Measurements from ENCODE around the gene TEX55. TPM values are rescaled to one million over a fixed set of nuclear protein-coding genes. Genes with fewer than 3 reads are reported as not detected.
"Not testable (repeated sequence)": the region's sequence is repeated elsewhere in the genome, so short reads cannot be mapped to it uniquely, and the experiment has no call there.

The TEX55 gene
- not detected for total RNA-seq

- H3K27ac Mint-ChIP-seq: no peak within 1 kb of the TSS
- H3K36me3 Mint-ChIP-seq: no peaks in the 10 kb centered on the region
- H3K27me3 Mint-ChIP-seq: no peaks in the 10 kb centered on the region
- no peaks in the 10 kb centered on the region for H3K4me1 Mint-ChIP-seq
- DNase-seq: no peak
- H3K4me3 Mint-ChIP-seq: no peak within 1 kb of the TSS
- no peaks in the 10 kb centered on the region for H3K9me3 Mint-ChIP-seq
Observed at GRCh38 chr3:119145500-119146167, at the start of gene TEX55. Gene TEX55, plus strand, starts transcription at chr3:119146165. Its CDS starts 25 bp downstream, at chr3:119146190.

- H3K36me3 Mint-ChIP-seq: no peaks in the 10 kb centered on the region
- no peak for DNase-seq
- no peaks in the 10 kb centered on the region for H3K4me1 Mint-ChIP-seq
- H3K4me3 Mint-ChIP-seq: no peak overlapping the region
- no peak overlapping the region for H3K27ac Mint-ChIP-seq
- peaks cover 3% of the 10 kb centered on the region for H3K27me3 Mint-ChIP-seq
- H3K9me3 Mint-ChIP-seq: no peaks in the 10 kb centered on the region
Observed at GRCh38 chr3:119098003-119098402, 48.0 kb upstream of the TEX55 start.

GRCh38 chr3:119098619-119099222 is 47.2 kb upstream of the TEX55 start:
- Mint-ChIP-seq H3K4me1 (no peaks in the 10 kb centered on the region), H3K9me3 (no peaks in the 10 kb centered on the region), H3K36me3 (no peaks in the 10 kb centered on the region), H3K27ac (no peak overlapping the region), H3K27me3 (no peaks in the 10 kb centered on the region), H3K4me3 (no peak overlapping the region)
- DNase-seq: no peak

- H3K4me1 Mint-ChIP-seq: no peaks in the 10 kb centered on the region
Observed at GRCh38 chr3:119099785-119100184, 46.2 kb upstream of the TEX55 start.

GRCh38 chr3:119104031-119104430 is 41.9 kb upstream of the TEX55 start:
- no peak for DNase-seq
- Mint-ChIP-seq H3K27me3 (no peaks in the 10 kb centered on the region), H3K9me3 (no peaks in the 10 kb centered on the region), H3K4me1 (no peaks in the 10 kb centered on the region), H3K36me3 (no peaks in the 10 kb centered on the region), H3K4me3 (no peak overlapping the region), H3K27ac (no peak overlapping the region)

More at GRCh38 chr3:119099785-119100184, 46.2 kb upstream of the TEX55 start:
- Mint-ChIP-seq H3K27ac (no peak overlapping the region), H3K9me3 (no peaks in the 10 kb centered on the region), H3K36me3 (no peaks in the 10 kb centered on the region), H3K27me3 (no peaks in the 10 kb centered on the region), H3K4me3 (no peak overlapping the region)
- no peak for DNase-seq

DNA sequence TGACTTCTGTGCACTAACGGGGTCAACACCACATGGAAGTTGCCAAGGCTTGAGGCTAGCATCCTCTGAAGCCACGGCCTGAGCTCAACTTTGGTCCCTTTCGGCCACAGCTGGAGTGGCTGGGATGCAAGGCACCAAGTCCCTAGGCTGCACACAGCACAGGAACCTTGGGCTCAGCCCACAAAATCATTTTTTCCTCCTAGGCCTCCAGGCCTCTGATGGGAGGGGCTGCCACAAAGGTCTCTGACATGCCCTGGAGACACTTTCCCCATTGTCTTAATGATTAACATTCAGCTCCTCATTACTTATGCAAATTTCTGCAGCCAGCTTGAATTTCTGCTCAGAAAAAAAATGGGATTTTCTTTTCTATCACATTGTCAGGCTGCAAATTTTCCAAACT is 27.6 kb upstream of the TEX55 start:
- H3K4me1 Mint-ChIP-seq, H3K4me3 Mint-ChIP-seq, H3K36me3 Mint-ChIP-seq, H3K27ac Mint-ChIP-seq, DNase-seq: not testable (repeated sequence)
- Mint-ChIP-seq H3K9me3 (peaks cover 25% of the 10 kb centered on the region), H3K27me3 (peaks cover 17% of the 10 kb centered on the region)

DNA sequence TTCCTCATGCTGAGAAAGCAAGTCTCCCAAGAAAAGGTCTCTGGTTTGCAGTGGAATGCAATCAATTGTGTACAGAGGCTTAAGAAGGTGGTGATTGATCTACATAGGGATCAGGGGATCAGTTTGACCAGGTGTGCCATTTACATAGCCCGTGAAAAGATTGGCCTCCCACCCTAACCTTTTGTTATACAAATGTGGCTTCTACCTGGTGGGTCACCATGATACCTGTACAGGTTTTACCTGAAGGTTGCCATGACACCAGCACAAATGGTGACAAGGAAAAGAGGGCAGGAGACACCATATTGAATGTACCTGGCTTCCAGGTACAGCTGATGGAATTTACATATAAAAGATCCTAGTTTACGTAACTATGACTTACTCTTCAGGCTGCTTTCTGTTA is 25.5 kb upstream of the TEX55 start:
- DNase-seq: no peak
- H3K4me3 Mint-ChIP-seq: no peak overlapping the region
- peaks cover 18% of the 10 kb centered on the region for H3K27me3 Mint-ChIP-seq
- peaks cover 5% of the 10 kb centered on the region for H3K36me3 Mint-ChIP-seq
- H3K9me3 Mint-ChIP-seq: peaks cover 20% of the 10 kb centered on the region
- H3K27ac Mint-ChIP-seq: no peak overlapping the region
- H3K4me1 Mint-ChIP-seq: no peaks in the 10 kb centered on the region

DNA sequence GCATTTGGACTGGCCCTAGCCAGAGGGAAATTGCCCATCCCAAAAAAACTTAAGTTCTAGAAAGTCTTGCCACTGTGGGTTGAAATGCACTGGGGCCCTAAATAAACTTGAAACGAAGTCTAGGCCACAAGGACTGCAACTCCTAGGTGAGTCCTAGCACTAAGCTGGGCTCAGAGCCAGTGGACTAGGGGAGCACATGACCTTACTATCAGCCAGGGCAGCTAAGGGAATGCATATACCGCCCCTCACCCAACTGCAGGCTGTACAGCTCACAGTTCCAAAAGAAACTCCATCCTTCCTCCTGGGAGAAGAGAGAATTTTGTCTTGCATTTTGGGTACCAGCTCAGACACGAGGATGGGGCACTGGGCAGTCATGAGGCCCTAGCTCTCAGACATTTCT is 23.6 kb upstream of the TEX55 start:
- Mint-ChIP-seq H3K27me3 (peaks cover 15% of the 10 kb centered on the region), H3K4me3 (no peak overlapping the region), H3K4me1 (no peaks in the 10 kb centered on the region), H3K36me3 (peaks cover 5% of the 10 kb centered on the region), H3K27ac (no peak overlapping the region), H3K9me3 (peaks cover 12% of the 10 kb centered on the region)
- no peak for DNase-seq

DNA sequence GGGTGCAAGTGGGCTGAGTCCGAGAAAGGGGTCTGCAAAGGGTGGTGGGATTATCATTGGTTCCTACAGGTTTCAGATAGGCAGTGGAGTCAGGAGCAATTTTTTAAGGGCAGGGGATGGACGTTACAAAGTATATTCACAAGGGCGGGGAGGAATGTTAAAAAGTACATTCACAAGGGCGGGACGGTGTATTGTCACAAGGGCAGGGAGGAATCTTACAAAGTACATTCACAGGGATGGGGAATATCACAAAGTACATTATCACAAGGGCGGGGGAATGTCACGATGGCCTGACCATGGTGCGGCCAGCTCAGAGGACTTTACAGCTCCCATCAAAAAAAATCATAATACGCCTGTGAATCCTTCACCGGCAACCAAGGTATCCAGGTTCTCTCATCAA is 20.6 kb upstream of the TEX55 start:
- H3K36me3 Mint-ChIP-seq: no peaks in the 10 kb centered on the region
- no peak for DNase-seq
- no peak overlapping the region for H3K4me3 Mint-ChIP-seq
- H3K27ac Mint-ChIP-seq: no peak overlapping the region
- H3K27me3 Mint-ChIP-seq: peaks cover 14% of the 10 kb centered on the region
- H3K9me3 Mint-ChIP-seq: no peaks in the 10 kb centered on the region
- no peaks in the 10 kb centered on the region for H3K4me1 Mint-ChIP-seq

- no peak overlapping the region for H3K27ac Mint-ChIP-seq
- no peaks in the 10 kb centered on the region for H3K4me1 Mint-ChIP-seq
- no peaks in the 10 kb centered on the region for H3K9me3 Mint-ChIP-seq
- peaks cover 14% of the 10 kb centered on the region for H3K27me3 Mint-ChIP-seq
- no peaks in the 10 kb centered on the region for H3K36me3 Mint-ChIP-seq
- DNase-seq: no peak
- no peak overlapping the region for H3K4me3 Mint-ChIP-seq
Observed at GRCh38 chr3:119125742-119126504, 20.0 kb upstream of the TEX55 start.

- not testable (repeated sequence) for H3K9me3 Mint-ChIP-seq, H3K4me3 Mint-ChIP-seq, H3K27me3 Mint-ChIP-seq, DNase-seq, H3K36me3 Mint-ChIP-seq, H3K4me1 Mint-ChIP-seq, H3K27ac Mint-ChIP-seq
Observed at GRCh38 chr3:119130291-119130690, 15.7 kb upstream of the TEX55 start.

GRCh38 chr3:119132291-119132690 is 13.7 kb upstream of the TEX55 start:
- not testable (repeated sequence) for H3K36me3 Mint-ChIP-seq, H3K9me3 Mint-ChIP-seq, H3K4me3 Mint-ChIP-seq, H3K27ac Mint-ChIP-seq, H3K4me1 Mint-ChIP-seq, DNase-seq, H3K27me3 Mint-ChIP-seq

DNA sequence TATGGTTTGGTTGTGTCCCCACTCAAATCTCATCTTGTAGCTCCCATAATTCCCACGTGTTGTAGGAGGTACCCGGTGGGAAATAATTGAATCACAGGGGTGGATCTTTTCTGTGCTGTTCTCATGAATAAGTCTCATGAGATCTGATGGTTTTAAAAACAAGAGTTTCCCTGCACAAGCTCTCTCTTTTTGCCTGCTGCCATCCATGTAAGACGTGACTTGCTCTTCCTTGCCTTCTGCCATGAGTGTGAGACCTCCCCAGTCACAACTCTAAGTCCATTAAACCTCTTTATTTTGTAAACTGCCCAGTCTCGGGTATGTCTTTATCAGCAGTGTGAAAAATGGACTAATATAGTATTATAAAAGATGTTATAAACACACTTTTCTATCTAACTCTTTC is 6.6 kb upstream of the TEX55 start:
- H3K4me1 Mint-ChIP-seq, H3K27me3 Mint-ChIP-seq, H3K4me3 Mint-ChIP-seq, H3K27ac Mint-ChIP-seq, H3K9me3 Mint-ChIP-seq, H3K36me3 Mint-ChIP-seq, DNase-seq: not testable (repeated sequence)

- H3K9me3 Mint-ChIP-seq: no peaks in the 10 kb centered on the region
- H3K4me3 Mint-ChIP-seq: no peak overlapping the region
- H3K36me3 Mint-ChIP-seq: no peaks in the 10 kb centered on the region
- no peaks in the 10 kb centered on the region for H3K27me3 Mint-ChIP-seq
- H3K4me1 Mint-ChIP-seq: no peaks in the 10 kb centered on the region
- H3K27ac Mint-ChIP-seq: no peak overlapping the region
- DNase-seq: no peak
Observed at GRCh38 chr3:119140466-119140865, 5.5 kb upstream of the TEX55 start.

- Mint-ChIP-seq H3K27me3 (no peaks in the 10 kb centered on the region), H3K27ac (no peak overlapping the region), H3K4me1 (no peaks in the 10 kb centered on the region), H3K9me3 (no peaks in the 10 kb centered on the region), H3K36me3 (no peaks in the 10 kb centered on the region), H3K4me3 (no peak overlapping the region)
- DNase-seq: no peak
Observed at GRCh38 chr3:119145128-119145499, 851 bp upstream of the TEX55 start.
